Stomach (tissue), 4 donors: Measurements from ENCODE around the gene EEF2.

Source experiments
- CTCF ChIP-seq, 7 experiments: fragments of 450-650 bp in 4 of 7; fragments of 200-600 bp in 3 of 7; sonication (generic) in 3 of 7; IDR thresholded peaks; one replicate each; pipeline ENCODE4 v1.5.1; 2016 to 2019; ENCODE audit warnings: antibody characterized with exemption in 7 of 7, control low read depth in 2 of 7, mild to moderate bottlenecking in 1 of 7
- POLR2A ChIP-seq, 4 donors: fragments of 450-650 bp; IDR thresholded peaks; one replicate each; pipeline ENCODE4 v1.6.1; 2016; ENCODE audit warnings: antibody characterized with exemption in 4 of 4, control low read depth in 2 of 4, mild to moderate bottlenecking in 1 of 4, moderate library complexity in 1 of 4
- POLR2AphosphoS5 ChIP-seq, 3 donors: sonication (generic); formaldehyde crosslinking; IDR thresholded peaks; one replicate each; pipeline ENCODE4 v1.6.1; 2016; ENCODE audit warnings: antibody characterized with exemption in 3 of 3

DNA sequence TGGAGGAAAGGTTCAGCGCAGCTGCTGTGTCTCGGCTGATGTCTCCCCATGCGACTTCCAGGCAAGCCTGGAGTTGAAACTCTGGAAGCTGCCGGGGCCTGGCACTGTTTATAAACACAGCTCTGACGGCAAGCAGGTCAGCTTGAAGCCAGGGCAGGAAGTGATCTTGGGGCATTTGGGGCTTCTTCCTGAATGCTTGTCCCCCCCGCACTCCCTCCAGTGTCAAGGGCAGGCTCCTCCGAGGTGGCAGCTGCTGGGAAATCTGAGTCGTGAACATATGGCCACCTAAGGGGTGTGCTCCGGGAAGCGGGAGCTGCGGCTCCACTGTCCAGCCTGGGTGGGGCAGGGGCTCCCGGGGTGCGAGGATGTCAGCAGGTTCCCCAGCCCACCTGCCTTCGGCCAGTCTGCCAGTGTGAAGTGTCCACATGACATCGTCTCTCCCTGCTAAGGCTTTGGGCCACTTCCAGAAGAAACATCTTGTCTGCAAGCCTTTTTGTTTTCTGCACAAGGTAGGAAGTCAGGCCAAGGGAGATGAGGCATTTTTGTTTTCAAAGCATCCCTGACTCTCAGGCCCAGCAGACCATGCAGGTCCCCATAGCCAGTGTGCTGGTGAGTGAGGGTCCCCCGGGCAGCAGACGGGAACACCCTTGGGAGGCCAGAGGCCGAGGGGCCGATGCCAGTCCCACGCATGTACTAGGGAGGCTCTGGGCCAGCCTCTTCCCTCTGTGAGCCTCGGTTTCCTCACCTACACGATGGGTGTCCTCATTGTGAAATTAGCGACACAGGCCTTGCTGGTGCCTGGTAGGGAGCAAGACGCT lies 24.9 kb upstream of the EEF2 start:
- TF ChIP-seq CTCF (IDR thresholded peaks at IDR 0.05) (no peak), POLR2A (IDR thresholded peaks at IDR 0.05) (no peak), POLR2AphosphoS5 (IDR thresholded peaks at IDR 0.05) (peak in 1 of 3 donors; percentile 37)
